BE2C (cell line): ENCODE results near the gene USE1.
A peak's percentile ranks its signal among the peaks of the same experiment; 100 is the strongest.

Experiments used
- DNase-seq: peaks from one replicate; pipeline ENCODE4 v3.0.0-alpha.2; 2020
- H3K27me3 ChIP-seq: fragments of 250-450 bp; sonication (Bioruptor Pico); 2 replicates; pipeline ENCODE4 v1.5.1; 2020; ENCODE audit warnings: mild to moderate bottlenecking
- H3K36me3 ChIP-seq: fragments of 250-450 bp; sonication (Bioruptor Pico); 2 replicates; pipeline ENCODE4 v1.5.1; 2020; ENCODE audit warnings: mild to moderate bottlenecking
- H3K4me1 ChIP-seq: fragments of 250-450 bp; sonication (Bioruptor Pico); 2 replicates; pipeline ENCODE4 v1.5.1; 2020
- H3K4me3 ChIP-seq: 2 replicates; pipeline ENCODE4 v1.5.1; 2011; ENCODE audit warnings: low read depth, low read length
- H3K9me3 ChIP-seq: fragments of 250-450 bp; sonication (Bioruptor Pico); 2 replicates; pipeline ENCODE4 v1.5.1; 2020
- TF ChIP-seq, protein P1 (sequence below): IDR thresholded peaks from 2 replicates; pipeline ENCODE4 v1.5.1; 2012; ENCODE audit warnings: mild to moderate bottlenecking, low read depth, low read length

USE1 gene

GRCh38 chr19:17210296-17210695 lies 4.9 kb upstream of the USE1 start:
- DNase-seq, result no peak
- H3K9me3 ChIP-seq, result no peaks in the 10 kb centered on the region
- TF ChIP-seq, protein P1, sequence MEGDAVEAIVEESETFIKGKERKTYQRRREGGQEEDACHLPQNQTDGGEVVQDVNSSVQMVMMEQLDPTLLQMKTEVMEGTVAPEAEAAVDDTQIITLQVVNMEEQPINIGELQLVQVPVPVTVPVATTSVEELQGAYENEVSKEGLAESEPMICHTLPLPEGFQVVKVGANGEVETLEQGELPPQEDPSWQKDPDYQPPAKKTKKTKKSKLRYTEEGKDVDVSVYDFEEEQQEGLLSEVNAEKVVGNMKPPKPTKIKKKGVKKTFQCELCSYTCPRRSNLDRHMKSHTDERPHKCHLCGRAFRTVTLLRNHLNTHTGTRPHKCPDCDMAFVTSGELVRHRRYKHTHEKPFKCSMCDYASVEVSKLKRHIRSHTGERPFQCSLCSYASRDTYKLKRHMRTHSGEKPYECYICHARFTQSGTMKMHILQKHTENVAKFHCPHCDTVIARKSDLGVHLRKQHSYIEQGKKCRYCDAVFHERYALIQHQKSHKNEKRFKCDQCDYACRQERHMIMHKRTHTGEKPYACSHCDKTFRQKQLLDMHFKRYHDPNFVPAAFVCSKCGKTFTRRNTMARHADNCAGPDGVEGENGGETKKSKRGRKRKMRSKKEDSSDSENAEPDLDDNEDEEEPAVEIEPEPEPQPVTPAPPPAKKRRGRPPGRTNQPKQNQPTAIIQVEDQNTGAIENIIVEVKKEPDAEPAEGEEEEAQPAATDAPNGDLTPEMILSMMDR, result no peak
- H3K36me3 ChIP-seq, result no peaks in the 10 kb centered on the region; the same call in 1 of the 2 replicates
- H3K4me3 ChIP-seq, result no peak overlapping the region
- peaks cover 6% of the 10 kb centered on the region; the same call in 1 of the 2 replicates for H3K4me1 ChIP-seq
- no peaks in the 10 kb centered on the region for H3K27me3 ChIP-seq

GRCh38 chr19:17211547-17212446 lies 3.4 kb upstream of the USE1 start:
- no peaks in the 10 kb centered on the region for H3K36me3 ChIP-seq
- TF ChIP-seq, protein P1, result no peak
- H3K27me3 ChIP-seq, result no peaks in the 10 kb centered on the region
- DNase-seq, result no peak
- no peaks in the 10 kb centered on the region for H3K9me3 ChIP-seq
- no peak overlapping the region for H3K4me3 ChIP-seq
- peaks cover 6% of the 10 kb centered on the region; the same call in 1 of the 2 replicates for H3K4me1 ChIP-seq

DNA sequence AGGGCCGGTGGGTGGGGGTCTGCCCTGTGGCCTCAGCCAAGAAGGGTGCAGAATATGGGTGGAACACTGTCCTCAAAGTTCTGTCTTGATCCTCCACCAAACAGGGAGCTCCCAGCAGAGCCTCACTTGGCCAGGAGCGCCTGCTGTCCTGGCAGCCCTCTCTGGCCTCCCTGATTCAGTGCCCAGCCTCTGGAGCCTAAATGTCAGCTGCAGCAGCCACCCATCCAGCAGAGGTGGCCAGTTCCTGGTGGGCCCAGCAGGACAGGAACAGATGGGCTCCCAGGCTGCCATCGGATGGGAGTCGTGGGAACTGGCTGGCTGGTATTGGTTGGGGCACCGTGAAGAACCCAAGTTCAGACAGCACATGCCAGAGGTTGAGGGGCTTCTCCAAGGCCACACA lies 1.8 kb upstream of the USE1 start:
- TF ChIP-seq, protein P1, result no peak
- no peaks in the 10 kb centered on the region for H3K36me3 ChIP-seq
- no peak for DNase-seq
- H3K4me3 ChIP-seq, result no peak overlapping the region
- H3K4me1 ChIP-seq, result peaks cover 6% of the 10 kb centered on the region; the same call in 1 of the 2 replicates
- no peaks in the 10 kb centered on the region for H3K27me3 ChIP-seq
- H3K9me3 ChIP-seq, result no peaks in the 10 kb centered on the region

GRCh38 chr19:17214508-17215126 lies 540 bp upstream of the USE1 start:
- peaks cover 6% of the 10 kb centered on the region; the same call in 1 of the 2 replicates for H3K4me1 ChIP-seq
- TF ChIP-seq, protein P1, result no peak
- no peaks in the 10 kb centered on the region for H3K36me3 ChIP-seq
- H3K9me3 ChIP-seq, result no peaks in the 10 kb centered on the region
- no peaks in the 10 kb centered on the region for H3K27me3 ChIP-seq
- DNase-seq, result no peak
- peak overlapping the region; percentile 74 for H3K4me3 ChIP-seq

DNA sequence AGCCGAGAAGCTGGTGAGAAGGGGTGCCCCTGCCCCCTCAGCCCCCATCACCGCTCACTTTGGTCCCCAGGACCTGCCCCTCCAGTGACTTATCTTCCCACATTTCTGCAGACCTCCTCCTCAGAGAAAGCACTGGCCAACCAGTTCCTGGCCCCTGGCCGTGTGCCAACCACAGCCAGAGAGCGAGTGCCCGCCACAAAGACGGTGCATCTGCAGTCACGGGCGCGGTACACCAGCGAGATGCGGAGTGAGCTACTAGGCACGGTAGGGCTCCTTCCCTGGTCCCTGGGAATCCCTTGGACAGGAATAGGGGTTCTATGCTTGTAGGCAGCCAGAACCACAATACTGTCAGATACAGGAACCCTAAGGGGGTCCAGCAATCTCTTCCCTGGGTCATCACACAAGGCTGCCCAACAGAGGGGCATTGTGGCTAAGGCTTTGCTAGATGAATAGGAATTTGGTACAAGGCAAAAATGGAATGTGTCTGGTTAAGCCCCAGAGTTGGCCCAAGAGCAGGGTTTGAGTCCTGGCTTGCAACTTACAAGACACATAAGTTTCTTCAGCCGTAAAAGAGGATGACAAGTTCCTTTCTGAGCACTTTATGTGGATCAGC lies 1.0 kb downstream of the USE1 start:
- no peak for DNase-seq
- Histone ChIP-seq H3K4me1 (peaks cover 6% of the 10 kb centered on the region; the same call in 1 of the 2 replicates), H3K27me3 (no peaks in the 10 kb centered on the region), H3K36me3 (no peaks in the 10 kb centered on the region), H3K4me3 (peak overlapping the region; percentile 74), H3K9me3 (no peaks in the 10 kb centered on the region)
- TF ChIP-seq, protein P1, result no peak
